ENCODE measurements around the gene TTLL6. TPM values are rescaled to one million over a fixed set of nuclear protein-coding genes. Genes with fewer than 3 reads are reported as not detected.

The TTLL6 gene
- total and polyA plus RNA-seq, 2 of the 8 experiments (the other 6 are each of a cell fraction or from before 2014, with no cell fraction given) = 2.6 to 4.3 TPM

DNA sequence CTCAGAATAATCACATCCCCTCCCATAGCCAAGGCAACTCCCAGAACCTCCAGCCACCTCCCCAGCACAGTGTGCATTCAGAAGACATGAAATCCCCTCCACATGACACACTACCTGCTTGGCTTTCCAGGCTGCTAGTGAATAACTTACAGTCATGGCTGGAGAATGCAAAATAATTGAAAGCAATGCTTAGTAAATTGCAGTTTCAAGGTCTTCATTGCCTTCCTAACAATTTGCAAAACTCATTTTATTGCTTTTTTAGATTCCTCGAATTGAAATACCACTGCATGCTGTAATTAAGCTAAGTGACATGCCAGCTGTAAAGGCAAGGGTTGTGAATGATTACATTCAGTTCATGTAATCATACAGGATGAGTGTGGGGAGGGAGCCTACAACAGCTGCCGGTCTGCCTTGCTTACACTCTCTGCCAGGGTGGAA is 59.5 kb downstream of the TTLL6 start:
- Histone ChIP-seq H3K56ac (replicated peaks; ENCODE audit: insufficient read length, low read depth, low read length) (no peak overlapping the region), H3K79me2 (ENCODE audit: control insufficient read depth in 1 of 2, insufficient read depth in 2 of 2, low read length in 2 of 2) (no peaks in the 10 kb centered on the region), H2BK5ac (ENCODE audit: low read depth, low read length) (no peak overlapping the region), H2AK5ac (ENCODE audit: low read depth, low read length) (no peak overlapping the region), H4K8ac (ENCODE audit: extremely low read depth, insufficient read depth, low read length) (no peak overlapping the region), H4K5ac (ENCODE audit: insufficient read length, low read depth, low read length) (no peak overlapping the region), H3K27ac (ENCODE audit: low read depth, low read length) (no peak overlapping the region), H3K4me2 (ENCODE audit: insufficient read depth in 1 of 2, low read depth in 2 of 2, low read length in 2 of 2) (no peak overlapping the region), H3K9ac (replicated peaks in 1 of 4; ENCODE audit: extremely low read depth in 1 of 4, low read depth in 3 of 4, low read length in 3 of 4) (no peak overlapping the region), H3K23ac (ENCODE audit: insufficient read length) (no peak overlapping the region), H3K18ac (ENCODE audit: extremely low read depth, low read length) (no peak overlapping the region), H3K14ac (ENCODE audit: insufficient read length) (no peak overlapping the region), H3K79me1 (ENCODE audit: low read depth, low read length) (no peaks in the 10 kb centered on the region), H3K4ac (replicated peaks; ENCODE audit: insufficient read length, low read depth, low read length) (no peak overlapping the region), H2AFZ (ENCODE audit: low read length) (no peak overlapping the region), H4K20me1 (replicated peaks in 1 of 2; ENCODE audit: control insufficient read depth in 1 of 2, insufficient read depth in 2 of 2, low read length in 2 of 2) (peaks cover 12 to 19% of the 10 kb centered on the region in 2 experiments), H3K36me3 (ENCODE audit: control insufficient read depth in 2 of 4, insufficient read depth in 4 of 4, low read length in 3 of 4) (no peaks in the 10 kb centered on the region; a peak in 1 of 8 replicates), H2BK20ac (ENCODE audit: low read length) (no peak overlapping the region), H2BK15ac (ENCODE audit: low read length) (no peak overlapping the region), H4K91ac (replicated peaks; ENCODE audit: insufficient read length, low read length) (no peak overlapping the region), H3K4me3 (ENCODE audit: extremely low read depth in 1 of 4, insufficient read depth in 2 of 4, low read depth in 3 of 4, low read length in 4 of 4) (no peak overlapping the region), H3K4me1 (replicated peaks in 1 of 4; ENCODE audit: control insufficient read depth in 3 of 4, insufficient read depth in 4 of 4, low read length in 3 of 4) (peaks cover 0 to 7% (median 1%) of the 10 kb centered on the region in 4 experiments; a peak in 3 of 7 replicates), H3K27me3 (replicated peaks in 1 of 4; ENCODE audit: control insufficient read depth in 3 of 4, extremely low read depth in 1 of 4, insufficient read depth in 3 of 4, low read length in 3 of 4) (peaks cover 56 to 84% (median 76%) of the 10 kb centered on the region in 4 experiments), H2BK12ac (ENCODE audit: low read depth, low read length) (no peak overlapping the region), H3K23me2 (ENCODE audit: low read depth, low read length) (peaks cover 2% of the 10 kb centered on the region; the same call in 1 of the 2 replicates), H3K9me3 (ENCODE audit: insufficient read depth in 2 of 2, low read depth in 1 of 2, low read length in 1 of 2) (no peaks in the 10 kb centered on the region), H2BK120ac (replicated peaks; ENCODE audit: low read depth, low read length) (no peak overlapping the region)
- ChIA-PET POLR2A (ENCODE audit: partially characterized antibody) (interaction anchor here (1.3 to 2.1 kb wide), 2 partner anchors 9 to 10 kb away, joined by 3 to 6 read pairs; no protein-coding TSS in a partner anchor), CTCF (ENCODE audit: partially characterized antibody) (interaction anchor here (1.0 to 18.8 kb wide), 13 partner anchors 11 to 121 kb away, joined by 3 to 186 read pairs (median 4); no protein-coding TSS in a partner anchor)
- 84% methylated on average over 2 of the region's 2 CpGs; no CpG with 5 or more reads in 1 of the 2 experiments for WGBS, 2 experiments (ENCODE audit: extremely low coverage in 1 of 2, insufficient coverage in 1 of 2, insufficient read length in 1 of 2, insufficient replicate concordance in 2 of 2, low coverage in 1 of 2, low lambda C conversion rate in 2 of 2, missing lambda C conversion rate in 1 of 2)
- no peak for FAIRE-seq
- TF ChIP-seq EZH2 (IDR thresholded peaks at IDR 0.05; ENCODE audit: low read depth, low read length, severe bottlenecking) = peak; percentile 6
- no peak for TF ChIP-seq RXRA (IDR thresholded peaks at IDR 0.05; ENCODE audit: insufficient read depth, low read depth, low read length)
- TF ChIP-seq USF2 (IDR thresholded peaks at IDR 0.05; ENCODE audit: low read length) = no peak
- no peak for TF ChIP-seq CBX8 (IDR thresholded peaks at IDR 0.05; ENCODE audit: borderline replicate concordance, low read depth, low read length)
- no peak for TF ChIP-seq POLR2AphosphoS5 (IDR thresholded peaks at IDR 0.05; ENCODE audit: low read depth, low read length)
- TF ChIP-seq, protein P1, sequence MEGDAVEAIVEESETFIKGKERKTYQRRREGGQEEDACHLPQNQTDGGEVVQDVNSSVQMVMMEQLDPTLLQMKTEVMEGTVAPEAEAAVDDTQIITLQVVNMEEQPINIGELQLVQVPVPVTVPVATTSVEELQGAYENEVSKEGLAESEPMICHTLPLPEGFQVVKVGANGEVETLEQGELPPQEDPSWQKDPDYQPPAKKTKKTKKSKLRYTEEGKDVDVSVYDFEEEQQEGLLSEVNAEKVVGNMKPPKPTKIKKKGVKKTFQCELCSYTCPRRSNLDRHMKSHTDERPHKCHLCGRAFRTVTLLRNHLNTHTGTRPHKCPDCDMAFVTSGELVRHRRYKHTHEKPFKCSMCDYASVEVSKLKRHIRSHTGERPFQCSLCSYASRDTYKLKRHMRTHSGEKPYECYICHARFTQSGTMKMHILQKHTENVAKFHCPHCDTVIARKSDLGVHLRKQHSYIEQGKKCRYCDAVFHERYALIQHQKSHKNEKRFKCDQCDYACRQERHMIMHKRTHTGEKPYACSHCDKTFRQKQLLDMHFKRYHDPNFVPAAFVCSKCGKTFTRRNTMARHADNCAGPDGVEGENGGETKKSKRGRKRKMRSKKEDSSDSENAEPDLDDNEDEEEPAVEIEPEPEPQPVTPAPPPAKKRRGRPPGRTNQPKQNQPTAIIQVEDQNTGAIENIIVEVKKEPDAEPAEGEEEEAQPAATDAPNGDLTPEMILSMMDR (IDR thresholded peaks at IDR 0.05; ENCODE audit: control extremely low read depth in 1 of 3, insufficient read depth in 1 of 3, low read depth in 1 of 3, low read length in 3 of 3) = no peak
- no peak for DNase-seq (ENCODE audit: low read depth in 1 of 2, low spot score in 2 of 2)
